Coronary artery (tissue), 2 donors: ENCODE results near the gene ABCF2.

ENCODE experiments used
- DNase-seq: peaks from one replicate; pipeline ENCODE4 v3.0.0-alpha.2; 2017; ENCODE audit warnings: low spot score
- H3K27ac ChIP-seq, 2 donors: fragments of 200-600 bp; sonication (generic); one replicate each; pipeline ENCODE4 v1.5.1; 2016 to 2019
- H3K4me3 ChIP-seq: fragments of 200-600 bp; sonication (generic); 2 replicates; pipeline ENCODE4 v1.5.1; 2016; ENCODE audit warnings: mild to moderate bottlenecking, moderate library complexity
- CTCF ChIP-seq: fragments of 200-600 bp; sonication (generic); IDR thresholded peaks from one replicate; pipeline ENCODE4 v1.5.1; 2019; ENCODE audit warnings: antibody characterized with exemption

Gene ABCF2

GRCh38 chr7:151252561-151252835 lies 25.5 kb upstream of the ABCF2 start:
- peak overlapping the region; percentile 94 for H3K4me3 ChIP-seq
- peak overlapping the region; percentile 97 to 99 for H3K27ac ChIP-seq
- TF ChIP-seq CTCF = no peak
- no peak for DNase-seq

- Histone ChIP-seq H3K4me3 (peak overlapping the region; percentile 94), H3K27ac (peak overlapping the region; percentile 97 to 99)
- no peak for TF ChIP-seq CTCF
- no peak for DNase-seq
Observed at GRCh38 chr7:151251689-151252560, 24.9 kb upstream of the ABCF2 start.

- DNase-seq = no peak
- Histone ChIP-seq H3K27ac (peak overlapping the region; percentile 97 to 99), H3K4me3 (peak overlapping the region; percentile 94)
- no peak for TF ChIP-seq CTCF
Observed at GRCh38 chr7:151251328-151251688, 24.3 kb upstream of the ABCF2 start.

- H3K4me3 ChIP-seq = peak overlapping the region; percentile 94
- TF ChIP-seq CTCF = no peak
- no peak for DNase-seq
- peak overlapping the region; percentile 97 to 99 for H3K27ac ChIP-seq
Observed at GRCh38 chr7:151250181-151251132, 23.5 kb upstream of the ABCF2 start.

GRCh38 chr7:151249732-151250072 lies 22.7 kb upstream of the ABCF2 start:
- TF ChIP-seq CTCF = no peak
- H3K4me3 ChIP-seq = peak overlapping the region; percentile 94
- DNase-seq = no peak
- H3K27ac ChIP-seq = peak overlapping the region; percentile 97 to 99

- peak overlapping the region; percentile 97 to 99 for H3K27ac ChIP-seq
- DNase-seq = peak; percentile 94
- H3K4me3 ChIP-seq = peak overlapping the region; percentile 94
- TF ChIP-seq CTCF = no peak
Observed at GRCh38 chr7:151249034-151249731, 22.2 kb upstream of the ABCF2 start.
